Left lung (tissue), 10 donors: ENCODE measurements around the gene RXRA. TPM values are rescaled to one million over a fixed set of nuclear protein-coding genes. Genes with fewer than 3 reads are reported as not detected.

Experiments
- ATAC-seq: fragments of 200-7000 bp; cut with Tn5 transposase; one replicate; pipeline ENCODE4 v1.9.1; 2020; ENCODE audit warnings: moderate library complexity
- DNase-seq, 4 donors: peaks; one replicate each; pipeline ENCODE4 v3.0.0-alpha.2; 2013 to 2020
- H3K27ac ChIP-seq, 2 donors: fragments of 200-600 bp; sonication (generic) in 1 of 2; one replicate each; pipeline versions ENCODE4 v1.5.0 to v1.8.0; 2020 to 2021
- H3K27me3 ChIP-seq, 2 donors: fragments of 200-600 bp; sonication (generic) in 1 of 2; one replicate each; pipeline versions ENCODE4 v1.5.0 to v1.8.0; 2020 to 2021
- H3K36me3 ChIP-seq, 2 donors: fragments of 200-600 bp; sonication (generic) in 1 of 2; one replicate each; pipeline versions ENCODE4 v1.5.0 to v1.8.0; 2020 to 2021
- H3K4me1 ChIP-seq, 2 donors: fragments of 200-600 bp; one replicate each; pipeline ENCODE4 v1.8.0; 2021
- H3K4me3 ChIP-seq, 2 donors: fragments of 200-600 bp; sonication (generic) in 1 of 2; one replicate each; pipeline versions ENCODE4 v1.5.0 to v1.8.0; 2020 to 2021; ENCODE audit warnings: mild to moderate bottlenecking in 1 of 2
- H3K9me3 ChIP-seq, 2 donors: fragments of 200-600 bp; sonication (generic) in 1 of 2; one replicate each; pipeline versions ENCODE4 v1.5.0 to v1.8.0; 2020 to 2021
- CTCF ChIP-seq, 2 donors: fragments of 200-600 bp; sonication (generic) in 1 of 2; IDR thresholded peaks; one replicate each; pipeline versions ENCODE4 v1.5.0 to v1.8.0; 2021; ENCODE audit warnings: antibody characterized with exemption in 2 of 2
- intact Hi-C, 2 donors: fragments of 100-400 bp; cut with DNase I; formaldehyde crosslinking; loops; one replicate each; pipeline versions ENCODE4 v1.11.2 to v1.14.2; 2022
- polyA plus RNA-seq, 6 donors: library from polyadenylated mRNA; unstranded; fragments of 120-200 nt; gene quantifications; one replicate each; pipeline ENCODE4 v1.2.1, GENCODE V29; 2013; ENCODE audit not compliant: insufficient read length in 6 of 6
- total RNA-seq, 2 donors: library from RNA; stranded (reverse); fragmentation: NEBNext Ultra II Directional; extraction: Animal tissue kit (Norgen Biotek cat#: 25700); gene quantifications; one replicate each; pipeline ENCODE4 v1.2.1, GENCODE V29; 2021
- donor health status: DM: no; HTN: yes; CAD: no.
- donor health status: DM: no; HTN: no; CAD: no.

Gene RXRA
- total and polyA plus RNA-seq, 8 donors = 42.2 to 79.5 (median 55.7) TPM

- Histone ChIP-seq H3K9me3 (peaks cover 0 to 10% of the 10 kb centered on the region in 2 donors), H3K4me3 (no peak overlapping the region), H3K36me3 (no peaks in the 10 kb centered on the region), H3K27me3 (no peaks in the 10 kb centered on the region), H3K27ac (peak overlapping the region in 1 of 2 donors; percentile 67), H3K4me1 (peaks cover 5 to 12% of the 10 kb centered on the region in 2 donors)
- intact Hi-C loops = no loop called here
- DNase-seq = peak in 1 of 4 donors; percentile 17
- no peak for ATAC-seq
- TF ChIP-seq CTCF (IDR thresholded peaks at IDR 0.05) = no peak
Measured at GRCh38 chr9:134476272-134476941, 150.2 kb downstream of the RXRA start.

GRCh38 chr9:134476942-134477335 is 150.7 kb downstream of the RXRA start:
- peaks cover 5 to 12% of the 10 kb centered on the region in 2 donors for H3K4me1 ChIP-seq
- peak overlapping the region in 1 of 2 donors; percentile 67 for H3K27ac ChIP-seq
- DNase-seq (no peak), ATAC-seq (no peak)
- no peaks in the 10 kb centered on the region for H3K36me3 ChIP-seq
- no peaks in the 10 kb centered on the region for H3K27me3 ChIP-seq
- intact Hi-C loops = no loop called here
- no peak overlapping the region for H3K4me3 ChIP-seq
- peaks cover 0 to 10% of the 10 kb centered on the region in 2 donors for H3K9me3 ChIP-seq
- no peak for TF ChIP-seq CTCF (IDR thresholded peaks at IDR 0.05)

- ATAC-seq (no peak), DNase-seq (no peak)
- Histone ChIP-seq H3K4me3 (no peak overlapping the region), H3K27me3 (no peaks in the 10 kb centered on the region), H3K9me3 (peaks cover 0 to 10% of the 10 kb centered on the region in 2 donors), H3K4me1 (peaks cover 5 to 12% of the 10 kb centered on the region in 2 donors), H3K27ac (no peak overlapping the region), H3K36me3 (no peaks in the 10 kb centered on the region)
- TF ChIP-seq CTCF (IDR thresholded peaks at IDR 0.05) = no peak
- intact Hi-C loops = no loop called here
Measured at GRCh38 chr9:134477342-134477925, 151.2 kb downstream of the RXRA start.

- H3K36me3 ChIP-seq = no peaks in the 10 kb centered on the region
- TF ChIP-seq CTCF (IDR thresholded peaks at IDR 0.05) = no peak
- no peak overlapping the region for H3K27ac ChIP-seq
- DNase-seq (no peak), ATAC-seq (no peak)
- intact Hi-C loops = no loop called here
- no peak overlapping the region for H3K4me3 ChIP-seq
- peaks cover 0 to 10% of the 10 kb centered on the region in 2 donors for H3K9me3 ChIP-seq
- no peaks in the 10 kb centered on the region for H3K27me3 ChIP-seq
- H3K4me1 ChIP-seq = peaks cover 5 to 12% of the 10 kb centered on the region in 2 donors
Measured at GRCh38 chr9:134477927-134478326, 151.7 kb downstream of the RXRA start.

- ATAC-seq (no peak), DNase-seq (peak in 1 of 4 donors; percentile 39)
- H3K27me3 ChIP-seq = no peaks in the 10 kb centered on the region
- intact Hi-C loops = no loop called here
- H3K36me3 ChIP-seq = no peaks in the 10 kb centered on the region
- H3K27ac ChIP-seq = no peak overlapping the region
- no peak overlapping the region for H3K4me3 ChIP-seq
- no peaks in the 10 kb centered on the region for H3K4me1 ChIP-seq
- no peak for TF ChIP-seq CTCF (IDR thresholded peaks at IDR 0.05)
- no peaks in the 10 kb centered on the region for H3K9me3 ChIP-seq
Measured at GRCh38 chr9:134481762-134482161, 155.5 kb downstream of the RXRA start.
